ENCODE measurements around the gene SLC24A4. TPM values are rescaled to one million over a fixed set of nuclear protein-coding genes. Genes with fewer than 3 reads are reported as not detected.

SLC24A4 gene
- total RNA-seq, 2 experiments from 2014 or later: not detected

GRCh38 chr14:92308716-92309115, 14.2 kb upstream of the SLC24A4 start:
- no peak for ATAC-seq
- POLR2A ChIA-PET: no interaction called here
- CTCF ChIA-PET: no interaction called here

GRCh38 chr14:92309968-92310530, 12.9 kb upstream of the SLC24A4 start:
- ChIA-PET POLR2A (interaction anchor here (0.6 to 0.8 kb wide), 2 partner anchors 14 to 285 kb away, joined by 3 to 5 read pairs; no protein-coding TSS in a partner anchor), CTCF (no interaction called here)
- H3K27ac Mint-ChIP-seq: no peak overlapping the region
- no peaks in the 10 kb centered on the region for H3K9me3 Mint-ChIP-seq
- no peak overlapping the region for H3K4me3 Mint-ChIP-seq
- DNase-seq (no peak), ATAC-seq (no peak)
- intact Hi-C loops (cut with micrococcal nuclease): no loop called here
- H3K4me1 Mint-ChIP-seq (ENCODE audit: low read depth): peaks cover 6% of the 10 kb centered on the region
- TF ChIP-seq, protein P1, sequence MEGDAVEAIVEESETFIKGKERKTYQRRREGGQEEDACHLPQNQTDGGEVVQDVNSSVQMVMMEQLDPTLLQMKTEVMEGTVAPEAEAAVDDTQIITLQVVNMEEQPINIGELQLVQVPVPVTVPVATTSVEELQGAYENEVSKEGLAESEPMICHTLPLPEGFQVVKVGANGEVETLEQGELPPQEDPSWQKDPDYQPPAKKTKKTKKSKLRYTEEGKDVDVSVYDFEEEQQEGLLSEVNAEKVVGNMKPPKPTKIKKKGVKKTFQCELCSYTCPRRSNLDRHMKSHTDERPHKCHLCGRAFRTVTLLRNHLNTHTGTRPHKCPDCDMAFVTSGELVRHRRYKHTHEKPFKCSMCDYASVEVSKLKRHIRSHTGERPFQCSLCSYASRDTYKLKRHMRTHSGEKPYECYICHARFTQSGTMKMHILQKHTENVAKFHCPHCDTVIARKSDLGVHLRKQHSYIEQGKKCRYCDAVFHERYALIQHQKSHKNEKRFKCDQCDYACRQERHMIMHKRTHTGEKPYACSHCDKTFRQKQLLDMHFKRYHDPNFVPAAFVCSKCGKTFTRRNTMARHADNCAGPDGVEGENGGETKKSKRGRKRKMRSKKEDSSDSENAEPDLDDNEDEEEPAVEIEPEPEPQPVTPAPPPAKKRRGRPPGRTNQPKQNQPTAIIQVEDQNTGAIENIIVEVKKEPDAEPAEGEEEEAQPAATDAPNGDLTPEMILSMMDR (IDR thresholded peaks at IDR 0.05): no peak
- H3K36me3 Mint-ChIP-seq (ENCODE audit: low read depth): no peaks in the 10 kb centered on the region
- H3K27me3 Mint-ChIP-seq: no peaks in the 10 kb centered on the region

More at GRCh38 chr14:92308716-92309115, 14.2 kb upstream of the SLC24A4 start:
- H3K36me3 Mint-ChIP-seq (ENCODE audit: low read depth): no peaks in the 10 kb centered on the region
- no peak for DNase-seq
- H3K4me1 Mint-ChIP-seq (ENCODE audit: low read depth): peaks cover 6% of the 10 kb centered on the region
- H3K27ac Mint-ChIP-seq: no peak overlapping the region
- TF ChIP-seq, protein P1 (IDR thresholded peaks at IDR 0.05): no peak
- H3K27me3 Mint-ChIP-seq: no peaks in the 10 kb centered on the region
- intact Hi-C loops (cut with micrococcal nuclease): no loop called here
- no peak overlapping the region for H3K4me3 Mint-ChIP-seq
- no peaks in the 10 kb centered on the region for H3K9me3 Mint-ChIP-seq

DNA sequence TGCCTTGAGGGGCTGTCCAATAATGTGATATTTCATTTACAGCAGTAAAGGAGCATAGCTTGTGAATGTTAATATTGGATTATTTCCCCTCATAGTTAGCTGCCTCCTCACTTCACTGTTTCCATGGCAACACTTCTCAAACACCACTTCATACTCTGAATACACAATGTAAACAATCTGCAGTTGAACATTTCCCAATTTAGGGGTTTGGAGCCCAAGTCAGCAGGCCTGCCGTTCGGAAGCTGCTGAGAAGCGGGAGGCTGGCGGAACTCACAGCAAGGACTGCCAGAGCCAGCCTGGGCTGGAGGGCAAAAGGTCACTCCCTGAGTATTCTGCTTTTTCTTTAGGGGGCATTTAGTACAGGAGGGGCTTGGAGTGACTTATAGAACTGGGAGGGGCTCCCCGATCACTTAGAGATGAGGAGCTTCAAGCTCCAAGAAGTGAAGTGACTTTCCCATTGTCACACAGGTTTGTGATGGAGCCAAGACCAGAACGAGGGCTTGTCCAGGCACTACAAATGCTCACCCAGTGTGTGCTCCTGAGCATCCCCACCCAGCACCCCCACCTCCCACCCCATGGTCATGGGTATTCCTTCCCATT, 12.1 kb upstream of the SLC24A4 start:
- Mint-ChIP-seq H3K27ac (no peak overlapping the region), H3K4me1 (ENCODE audit: low read depth) (peaks cover 6% of the 10 kb centered on the region), H3K9me3 (no peaks in the 10 kb centered on the region), H3K36me3 (ENCODE audit: low read depth) (no peaks in the 10 kb centered on the region), H3K27me3 (no peaks in the 10 kb centered on the region), H3K4me3 (no peak overlapping the region)
- TF ChIP-seq, protein P1 (IDR thresholded peaks at IDR 0.05): no peak
- ATAC-seq (no peak), DNase-seq (no peak)
- intact Hi-C loops (cut with micrococcal nuclease): no loop called here
- POLR2A ChIA-PET: interaction anchor here (0.8 kb wide), 1 partner anchor 284 kb away, joined by 3 read pairs; no protein-coding TSS in a partner anchor
- CTCF ChIA-PET: no interaction called here

- CTCF ChIA-PET: no interaction called here
- POLR2A ChIA-PET: interaction anchor here (1.1 kb wide), 1 partner anchor 10 kb away, joined by 3 read pairs; no protein-coding TSS in a partner anchor
- Mint-ChIP-seq H3K4me1 (ENCODE audit: low read depth) (peaks cover 6% of the 10 kb centered on the region), H3K27me3 (peaks cover 7% of the 10 kb centered on the region), H3K36me3 (ENCODE audit: low read depth) (no peaks in the 10 kb centered on the region), H3K27ac (no peak overlapping the region), H3K9me3 (peaks cover 12% of the 10 kb centered on the region), H3K4me3 (no peak overlapping the region)
- DNase-seq (no peak), ATAC-seq (no peak)
- intact Hi-C loops (cut with micrococcal nuclease): no loop called here
- TF ChIP-seq, protein P1 (IDR thresholded peaks at IDR 0.05): no peak
Observed at GRCh38 chr14:92314182-92314581, 8.8 kb upstream of the SLC24A4 start.
